ENCODE measurements around the gene TMA7B. TPM values are rescaled to one million over a fixed set of nuclear protein-coding genes. Genes with fewer than 3 reads are reported as not detected.

Gene TMA7B
- total and polyA plus RNA-seq, 10 donors: 0.29 to 4.2 (median 2.5) TPM

GRCh38 chr22:39954584-39955055 lies 5.6 kb upstream of the TMA7B start:
- DNase-seq: no peak
- Histone ChIP-seq H3K27ac (peak overlapping the region in 3 of 8 donors; percentile 17 to 38 (median 36)), H3K4me1 (peaks cover 29 to 100% (median 55%) of the 10 kb centered on the region in 6 donors), H3K9me3 (no peaks in the 10 kb centered on the region), H3K36me3 (peaks cover 0 to 41% (median 1%) of the 10 kb centered on the region in 6 donors), H3K27me3 (replicated peaks in 1 of 7) (peaks cover 0 to 13% (median 0%) of the 10 kb centered on the region in 7 donors), H3K4me3 (no peak overlapping the region)
- intact Hi-C loops (cut with DNase I; ENCODE audit: low total_unique reads): no loop called here
- 86 to 92% (median 90%) methylated on average over 4 of the region's 4 CpGs for WGBS, 5 donors
- TF ChIP-seq POLR2A (IDR thresholded peaks at IDR 0.05): no peak
- TF ChIP-seq POLR2AphosphoS5 (IDR thresholded peaks at IDR 0.05): no peak

GRCh38 chr22:39955675-39956074 lies 4.5 kb upstream of the TMA7B start:
- H3K27ac ChIP-seq: no peak overlapping the region
- peaks cover 0 to 50% (median 1%) of the 10 kb centered on the region in 6 donors for H3K36me3 ChIP-seq

GRCh38 chr22:39956932-39957664 lies 3.1 kb upstream of the TMA7B start:
- H3K9me3 ChIP-seq: no peaks in the 10 kb centered on the region
- H3K4me1 ChIP-seq: peaks cover 22 to 100% (median 48%) of the 10 kb centered on the region in 6 donors
- H3K27me3 ChIP-seq (replicated peaks in 1 of 7): peaks cover 0 to 14% (median 0%) of the 10 kb centered on the region in 7 donors
- no peak for DNase-seq
- no peak overlapping the region for H3K4me3 ChIP-seq
- intact Hi-C loops (cut with DNase I; ENCODE audit: low total_unique reads): no loop called here
- 26 to 47% (median 32%) methylated on average over 9 to 10 of the region's 10 CpGs for WGBS, 5 donors
- H3K36me3 ChIP-seq: peaks cover 0 to 50% (median 1%) of the 10 kb centered on the region in 6 donors
- H3K27ac ChIP-seq: peak overlapping the region in 2 of 8 donors; percentile 4 to 10
- no peak for TF ChIP-seq CTCF (IDR thresholded peaks at IDR 0.05 in 8 of 11, conservative IDR thresholded peaks at IDR 0.05 in 3 of 11)
- TF ChIP-seq POLR2A (IDR thresholded peaks at IDR 0.05): no peak
- TF ChIP-seq POLR2AphosphoS5 (IDR thresholded peaks at IDR 0.05): no peak

More at GRCh38 chr22:39955675-39956074, 4.5 kb upstream of the TMA7B start:
- H3K27me3 ChIP-seq (replicated peaks in 1 of 7): peaks cover 0 to 14% (median 0%) of the 10 kb centered on the region in 7 donors
- no peak overlapping the region for H3K4me3 ChIP-seq
- WGBS, 5 donors: 88 to 100% (median 94%) methylated on average over 2 of the region's 2 CpGs
- DNase-seq: no peak
- intact Hi-C loops (cut with DNase I; ENCODE audit: low total_unique reads): no loop called here
- no peaks in the 10 kb centered on the region for H3K9me3 ChIP-seq
- peaks cover 25 to 100% (median 52%) of the 10 kb centered on the region in 6 donors for H3K4me1 ChIP-seq
- no peak for TF ChIP-seq POLR2A (IDR thresholded peaks at IDR 0.05)
- no peak for TF ChIP-seq POLR2AphosphoS5 (IDR thresholded peaks at IDR 0.05)
- TF ChIP-seq CTCF (IDR thresholded peaks at IDR 0.05 in 8 of 11, conservative IDR thresholded peaks at IDR 0.05 in 3 of 11): no peak

- peaks cover 22 to 100% (median 51%) of the 10 kb centered on the region in 6 donors for H3K4me1 ChIP-seq
- H3K4me3 ChIP-seq: no peak overlapping the region
- peak overlapping the region in 2 of 8 donors; percentile 22 to 87 for H3K27ac ChIP-seq
- 80 to 89% (median 83%) methylated on average over 8 of the region's 8 CpGs for WGBS, 5 donors
- peaks cover 0 to 14% (median 0%) of the 10 kb centered on the region in 7 donors for H3K27me3 ChIP-seq (replicated peaks in 1 of 7)
- TF ChIP-seq POLR2A (IDR thresholded peaks at IDR 0.05): no peak
- TF ChIP-seq CTCF (IDR thresholded peaks at IDR 0.05 in 8 of 11, conservative IDR thresholded peaks at IDR 0.05 in 3 of 11): no peak
- no peak for TF ChIP-seq POLR2AphosphoS5 (IDR thresholded peaks at IDR 0.05)
- intact Hi-C loops (cut with DNase I; ENCODE audit: low total_unique reads): no loop called here
- DNase-seq: no peak
- H3K36me3 ChIP-seq: peaks cover 0 to 50% (median 1%) of the 10 kb centered on the region in 6 donors
- H3K9me3 ChIP-seq: no peaks in the 10 kb centered on the region
Measured at GRCh38 chr22:39958009-39958711, 2.0 kb upstream of the TMA7B start.
